OCI-M2 (cell line): ENCODE data around the gene SLC38A6.

Experiments used
- DNase-seq: peaks from one replicate; lab custom pipeline; 2025; ENCODE audit not compliant: unreplicated experiment; lab: John Stamatoyannopoulos, UW

SLC38A6 gene

DNA sequence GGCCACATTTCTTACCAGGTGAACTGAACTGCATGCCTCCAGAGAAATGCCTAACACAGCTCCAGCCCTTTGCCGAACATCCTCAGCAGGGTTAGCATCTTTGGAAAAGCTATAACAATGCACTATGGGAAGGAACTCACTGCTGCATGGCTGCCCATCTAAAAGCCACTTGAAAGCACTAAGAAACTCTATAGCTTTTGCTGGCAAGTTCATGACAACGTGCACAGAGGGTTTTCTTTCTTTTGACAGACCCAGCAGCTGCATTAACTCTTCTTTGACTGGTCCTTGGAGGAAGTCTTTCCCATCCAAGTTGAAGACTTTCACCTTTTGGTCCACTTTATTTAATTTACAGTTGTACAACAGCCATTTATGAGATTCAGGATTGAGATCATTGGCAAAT, 5.5 kb upstream of the SLC38A6 start:
- DNase-seq = no peak

DNA sequence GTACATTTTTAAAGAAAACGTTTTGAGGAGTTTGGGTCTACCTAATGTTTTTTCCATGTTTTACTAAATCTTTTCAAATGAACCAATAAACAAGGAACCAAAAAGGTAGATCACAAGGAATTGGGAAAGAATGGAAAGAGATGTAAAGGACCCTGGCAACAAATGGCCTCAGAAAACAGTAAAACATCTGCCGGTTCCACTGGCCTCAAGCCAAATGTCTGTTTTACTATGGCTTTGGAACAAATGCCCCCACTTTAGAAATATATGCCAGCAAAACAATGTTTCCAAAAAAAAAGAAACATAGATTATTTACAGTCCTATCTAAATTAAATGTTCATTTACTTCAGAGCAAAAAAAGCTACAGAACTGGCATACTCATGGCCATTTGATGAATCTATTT, 3.2 kb upstream of the SLC38A6 start:
- no peak for DNase-seq

DNA sequence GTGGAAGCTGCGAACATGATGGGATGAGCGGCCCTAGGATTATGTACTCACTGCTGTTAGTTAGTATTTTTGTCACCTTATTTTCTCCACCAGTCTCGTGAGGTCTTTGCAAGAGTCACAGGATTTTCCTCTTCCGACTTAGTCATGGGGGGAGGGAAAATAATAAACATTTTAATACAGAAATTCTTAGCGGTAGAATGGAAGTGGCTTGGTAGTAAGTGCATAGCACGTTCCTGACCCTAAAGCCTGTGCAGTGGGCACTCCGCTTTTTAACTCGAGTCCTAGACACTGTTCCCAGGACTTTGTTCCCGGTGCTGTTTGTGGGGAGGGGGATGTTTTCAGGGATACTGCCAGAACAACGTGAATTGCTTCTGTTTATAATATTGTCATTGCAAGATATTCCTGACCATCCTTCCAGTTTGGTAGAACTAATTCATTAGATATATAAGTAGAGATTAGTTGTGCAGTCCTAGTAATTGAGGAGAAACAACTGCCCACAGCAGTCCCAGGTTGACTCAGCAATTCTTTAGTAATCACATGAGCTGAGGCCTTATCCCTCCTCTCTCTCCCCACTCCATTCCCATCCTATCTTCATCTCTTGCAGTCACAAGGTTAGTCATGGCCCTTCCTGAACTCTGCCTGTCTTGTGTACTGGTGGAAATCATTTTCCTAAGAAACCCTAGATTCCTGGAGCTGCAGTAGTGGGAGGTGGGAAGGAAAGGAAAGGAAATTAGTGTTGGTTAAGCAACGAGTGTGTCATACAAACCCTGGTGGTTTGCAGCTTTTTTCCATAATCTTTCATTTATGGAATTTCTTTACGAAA, 799 bp downstream of the SLC38A6 start:
- no peak for DNase-seq

DNA sequence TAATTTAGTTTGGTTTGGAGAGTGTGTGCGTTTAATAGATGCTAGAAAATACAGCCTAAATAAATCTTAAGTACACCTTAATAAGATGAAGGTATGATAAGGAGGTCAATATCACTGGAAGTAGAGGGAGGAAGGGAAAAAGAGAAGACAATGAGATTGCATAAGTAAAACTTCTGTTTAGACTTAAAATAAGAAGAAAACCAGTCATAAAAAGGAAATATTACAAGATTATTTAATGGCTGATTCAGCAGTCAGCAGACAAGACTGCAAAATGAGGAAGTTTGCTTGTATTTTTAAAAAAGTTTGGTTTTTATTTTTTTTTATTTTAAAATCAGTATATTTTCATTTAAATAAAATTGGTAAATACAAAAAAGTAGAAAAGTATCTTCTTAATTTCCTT, 3.2 kb downstream of the SLC38A6 start:
- DNase-seq = no peak

DNA sequence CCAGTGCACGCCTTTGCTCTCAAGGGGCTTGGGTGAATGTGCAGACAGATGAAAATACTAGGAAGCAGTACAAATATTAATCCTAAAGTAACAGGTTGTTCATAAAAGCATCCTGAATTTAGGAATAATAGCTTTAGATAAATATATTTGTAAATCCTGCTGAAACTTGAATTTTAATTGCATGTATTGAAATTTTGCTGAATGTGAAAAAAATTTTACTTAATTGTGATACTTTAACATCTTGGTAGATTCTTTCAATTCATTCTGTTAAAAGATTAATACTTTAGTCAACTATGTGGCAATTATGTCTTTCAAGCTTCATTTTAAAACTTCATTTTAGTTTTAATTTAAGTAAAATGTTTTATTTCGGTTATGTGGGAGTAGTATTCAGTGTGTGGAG, 5.5 kb downstream of the SLC38A6 start:
- no peak for DNase-seq

DNA sequence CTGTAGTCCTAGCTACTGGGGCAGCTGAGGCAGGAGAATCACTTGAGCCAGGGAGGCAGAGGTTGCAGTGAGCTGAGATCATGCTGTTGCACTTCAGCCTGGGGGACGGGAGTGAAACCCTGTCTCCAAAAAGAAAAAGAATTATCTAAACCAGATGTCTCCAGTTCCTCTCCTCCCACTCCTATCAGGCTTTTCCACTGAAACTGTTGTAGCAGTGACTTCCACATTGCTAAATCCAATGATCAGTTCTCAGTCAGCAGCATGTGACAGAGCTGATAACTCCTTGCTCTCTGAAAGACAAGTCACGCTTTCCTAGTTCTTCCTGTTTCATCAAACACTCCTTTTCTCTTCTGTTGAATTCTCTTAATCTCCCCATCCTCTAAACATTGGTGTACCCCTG, 8.6 kb downstream of the SLC38A6 start:
- DNase-seq = peak; percentile 91

DNA sequence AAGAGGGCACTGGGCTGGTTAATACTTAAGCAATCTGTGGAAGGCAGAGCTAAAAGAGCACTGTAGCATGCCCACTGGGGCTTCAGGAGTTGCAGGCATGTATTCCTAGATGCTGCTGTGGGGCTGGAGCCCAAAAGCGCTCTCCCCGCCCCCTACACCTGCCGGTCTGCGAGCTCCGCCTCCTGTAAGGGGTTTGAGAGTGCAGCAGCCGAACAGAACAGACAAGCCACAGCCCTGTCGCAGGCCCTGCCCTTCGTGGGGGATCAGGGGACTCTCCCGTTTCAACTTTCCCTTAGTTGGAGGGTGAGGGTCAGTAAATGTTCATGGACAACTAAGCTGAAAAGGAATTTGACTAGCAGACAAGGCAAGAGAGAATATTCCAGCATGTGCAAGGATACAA, 17.6 kb downstream of the SLC38A6 start:
- no peak for DNase-seq

DNA sequence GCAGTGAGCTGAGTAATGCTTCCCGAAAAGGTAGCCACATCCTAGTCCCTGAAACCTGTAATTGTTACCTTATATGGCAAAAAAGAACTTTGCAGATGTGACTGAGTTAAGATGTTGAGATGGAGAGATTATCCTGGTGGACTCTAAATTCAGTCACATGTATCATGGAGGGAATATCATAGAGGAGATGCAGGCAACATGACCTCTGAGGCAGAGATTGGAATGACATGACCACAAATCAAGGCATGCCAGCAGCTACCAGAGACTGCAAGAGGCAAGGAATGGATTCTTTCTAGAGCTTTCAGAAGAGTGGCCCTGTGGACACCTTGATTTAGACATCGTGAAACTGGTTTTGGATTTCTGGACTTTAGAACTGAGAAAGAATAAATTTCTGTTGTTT, 18.5 kb downstream of the SLC38A6 start:
- DNase-seq = no peak

DNA sequence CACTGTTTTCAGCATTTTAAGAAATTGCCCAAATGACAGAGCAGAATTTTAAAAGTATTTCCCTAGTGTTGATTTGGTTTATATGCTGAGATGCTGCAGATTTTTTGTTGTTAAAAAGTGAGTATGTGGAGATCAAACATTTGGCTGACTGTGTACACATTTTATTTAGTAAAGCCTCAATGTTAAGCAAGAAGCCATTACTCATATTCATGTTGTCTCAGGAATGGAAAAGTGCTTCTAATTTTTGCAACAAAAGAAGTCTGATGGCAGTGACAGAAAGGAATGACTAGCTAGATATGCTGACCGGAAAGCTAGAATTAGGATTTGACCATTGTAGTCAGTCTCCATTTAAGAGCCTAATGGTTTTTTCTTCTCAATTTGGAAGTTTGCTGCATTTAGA, 22.5 kb downstream of the SLC38A6 start:
- DNase-seq = no peak

DNA sequence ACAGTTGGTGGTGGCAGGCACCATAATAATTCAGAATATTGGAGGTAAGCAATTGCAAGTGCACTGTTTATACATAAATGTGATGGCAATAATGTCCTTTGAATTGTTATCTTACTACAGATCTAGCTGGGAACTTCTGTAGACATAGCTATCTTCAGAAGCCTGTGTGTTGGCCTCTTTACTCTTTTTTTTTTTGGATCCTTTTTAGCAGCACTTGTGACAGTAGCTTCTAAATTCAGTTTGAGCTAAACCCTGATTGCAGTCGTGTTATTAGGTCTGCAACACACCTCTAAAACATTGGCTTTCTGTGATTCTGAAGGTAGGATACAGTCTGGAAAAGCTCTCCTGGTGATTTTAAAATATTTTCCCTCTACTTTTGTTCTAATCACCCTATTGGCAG, 38.5 kb downstream of the SLC38A6 start:
- DNase-seq = no peak

DNA sequence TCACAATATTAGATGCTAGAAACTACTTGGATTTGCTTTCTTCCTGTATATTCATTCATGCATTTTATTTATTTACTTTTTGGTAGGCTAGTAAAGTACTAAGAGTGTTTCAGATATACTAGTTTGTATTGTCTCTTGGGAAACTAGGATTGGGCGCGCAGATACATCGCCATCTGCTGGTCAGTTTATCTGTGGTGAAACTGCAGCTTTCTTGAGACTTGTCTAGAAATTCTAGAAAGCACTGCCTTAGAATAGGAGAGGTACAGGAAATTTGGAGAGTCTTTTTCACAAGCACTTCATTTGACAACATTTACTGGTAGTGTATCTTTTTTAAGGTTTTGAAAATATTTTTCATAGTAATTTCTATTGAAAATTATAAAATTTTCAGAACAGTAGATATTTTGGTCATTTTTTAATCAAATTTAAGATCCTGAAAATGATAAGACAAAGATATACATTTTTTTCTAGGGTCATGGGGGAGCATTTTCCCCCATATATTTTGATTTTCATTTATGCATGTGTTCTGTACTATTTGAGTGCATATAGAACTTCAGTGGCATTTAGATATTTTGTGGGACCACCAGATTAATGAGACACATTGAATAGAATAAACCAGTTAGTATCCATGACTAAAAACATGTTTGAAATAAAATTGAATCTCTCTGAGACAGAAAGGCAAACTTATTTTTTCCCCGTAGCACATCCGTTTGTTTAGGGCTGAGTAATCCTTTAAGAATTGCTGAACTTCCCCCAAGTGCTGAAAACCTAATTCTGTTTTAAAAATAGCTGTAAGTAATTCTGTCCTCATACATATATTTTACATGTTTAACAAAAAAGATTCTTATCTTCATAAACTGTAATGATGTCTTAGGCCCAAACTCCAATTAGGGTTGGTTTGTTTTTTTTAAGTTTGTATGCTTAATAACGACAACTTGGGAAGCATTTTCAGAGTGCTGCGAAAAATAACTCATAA, 44.5 kb downstream of the SLC38A6 start:
- peak; percentile 21 for DNase-seq

DNA sequence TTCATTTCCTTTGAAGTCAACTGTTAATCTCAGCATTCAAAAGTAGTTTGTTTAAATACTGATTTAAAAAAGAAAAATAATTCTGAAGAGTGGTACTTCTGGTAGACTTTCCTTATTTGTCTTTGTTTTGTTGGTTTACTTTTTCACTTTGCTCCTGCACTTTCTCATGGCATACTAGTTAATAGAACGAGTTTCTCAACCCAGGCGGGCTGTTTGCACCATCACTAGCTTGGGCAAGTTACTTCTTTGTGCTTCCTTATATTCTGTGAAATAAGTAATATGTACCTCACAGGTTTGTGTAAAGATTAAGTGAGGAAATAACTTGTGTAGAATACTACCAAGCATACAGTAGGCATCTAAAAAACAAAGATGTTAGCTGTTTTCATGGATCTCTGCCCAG, 45.5 kb downstream of the SLC38A6 start:
- no peak for DNase-seq

DNA sequence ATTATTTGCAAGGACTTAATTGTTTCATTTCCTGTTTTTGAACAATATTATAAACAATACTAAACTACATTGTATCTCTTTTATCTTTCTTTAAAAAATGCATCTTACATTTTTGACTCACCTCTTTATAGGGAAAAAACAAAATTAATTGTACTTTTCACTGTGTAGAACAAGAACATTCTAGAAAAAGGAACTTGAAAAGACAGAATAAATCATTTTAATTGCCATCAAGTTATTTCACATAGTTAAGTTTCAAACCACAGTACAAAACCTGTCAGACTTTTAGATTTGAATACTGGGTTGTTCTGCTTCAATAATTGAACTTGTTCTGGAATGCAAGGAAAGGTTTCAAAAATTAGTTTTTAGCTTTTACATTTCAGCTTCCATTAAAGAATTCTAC, 50.0 kb downstream of the SLC38A6 start:
- DNase-seq = no peak

DNA sequence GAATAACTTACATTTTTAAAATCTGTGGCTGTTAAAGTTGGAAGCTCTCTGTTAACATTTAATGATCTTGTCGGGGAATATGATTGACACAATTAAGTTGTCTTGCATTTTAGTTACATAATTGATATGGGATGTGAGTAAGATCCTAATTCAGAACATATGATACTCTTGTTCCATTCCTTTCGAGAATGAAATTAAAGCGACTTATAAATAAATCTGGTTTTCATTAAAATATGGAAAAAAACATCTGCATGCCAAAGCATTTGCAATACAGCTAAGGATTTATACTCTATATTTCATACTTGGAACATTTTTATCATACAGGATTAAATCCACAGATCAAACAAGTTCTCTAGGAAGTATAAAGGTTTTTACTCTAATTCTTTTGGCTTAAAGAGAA, 52.0 kb downstream of the SLC38A6 start:
- DNase-seq = no peak

DNA sequence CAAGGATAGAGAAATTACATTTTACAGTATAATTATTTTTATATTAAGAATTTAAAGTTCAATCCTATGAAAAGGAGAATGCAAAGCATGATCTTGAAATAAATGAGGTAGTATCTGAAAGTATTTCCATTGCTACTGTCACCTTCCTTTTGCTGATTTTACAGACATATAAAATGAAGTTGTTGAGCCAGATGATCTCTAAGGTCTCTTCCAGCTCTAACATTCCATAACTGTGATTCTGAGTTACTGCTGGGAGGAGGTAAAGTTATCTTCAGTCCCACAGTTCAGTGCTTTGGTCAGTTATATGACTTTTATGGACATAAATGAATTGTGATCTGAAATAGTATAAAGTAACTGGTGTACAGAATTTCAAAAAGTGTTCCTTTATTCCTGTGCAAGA, 52.8 kb downstream of the SLC38A6 start:
- DNase-seq = no peak

DNA sequence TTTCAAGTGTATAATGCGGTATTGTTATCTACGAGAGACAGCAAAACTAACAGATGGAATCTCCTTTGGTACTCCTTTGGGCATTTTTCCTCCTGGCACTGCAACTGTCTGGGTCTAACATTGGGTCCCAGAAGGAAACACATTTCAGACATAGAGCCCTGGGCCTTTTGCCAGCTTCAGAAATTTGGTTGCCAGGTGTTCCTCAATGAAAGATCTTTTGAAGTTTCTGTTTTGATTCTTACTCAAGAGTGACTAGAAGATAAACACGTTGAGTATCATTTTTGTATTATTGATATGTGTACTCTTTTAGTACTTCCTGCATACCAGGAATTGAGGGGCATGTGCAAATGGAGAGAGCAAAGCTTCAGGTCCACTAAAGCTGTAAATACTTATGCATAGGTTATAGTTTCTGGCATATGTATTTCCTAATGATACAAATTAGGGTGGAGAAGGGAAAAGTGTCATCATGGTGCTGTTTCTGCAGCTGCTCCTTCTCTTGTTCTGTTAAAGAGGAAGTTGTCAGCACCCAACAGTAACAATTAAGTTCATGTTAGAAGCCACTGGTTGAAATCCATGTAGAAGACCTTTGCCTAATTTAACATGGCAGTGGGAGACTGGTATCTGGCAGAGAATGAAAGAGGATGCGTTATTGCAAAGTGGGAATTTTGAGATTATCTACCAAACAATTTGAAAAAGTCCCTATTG, 53.5 kb downstream of the SLC38A6 start:
- no peak for DNase-seq

DNA sequence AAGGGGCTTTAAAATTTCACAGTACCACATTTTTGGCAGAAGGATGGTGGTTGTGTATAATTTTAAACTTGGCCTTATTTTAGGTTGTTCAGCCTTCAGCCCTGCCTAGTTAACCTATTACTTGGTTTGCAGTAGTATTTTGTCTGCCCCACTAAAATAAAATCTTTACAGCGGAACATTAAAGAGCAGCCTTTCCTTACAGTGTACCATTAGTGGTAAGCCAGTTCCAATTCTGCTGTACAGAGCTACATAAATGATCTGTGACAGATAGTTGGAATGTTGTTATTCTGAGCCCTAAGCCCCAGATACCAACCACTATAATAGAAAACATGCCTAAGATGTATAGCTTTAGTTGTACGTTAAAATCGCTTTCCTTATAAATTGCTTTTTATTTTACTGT, 56.2 kb downstream of the SLC38A6 start:
- no peak for DNase-seq

DNA sequence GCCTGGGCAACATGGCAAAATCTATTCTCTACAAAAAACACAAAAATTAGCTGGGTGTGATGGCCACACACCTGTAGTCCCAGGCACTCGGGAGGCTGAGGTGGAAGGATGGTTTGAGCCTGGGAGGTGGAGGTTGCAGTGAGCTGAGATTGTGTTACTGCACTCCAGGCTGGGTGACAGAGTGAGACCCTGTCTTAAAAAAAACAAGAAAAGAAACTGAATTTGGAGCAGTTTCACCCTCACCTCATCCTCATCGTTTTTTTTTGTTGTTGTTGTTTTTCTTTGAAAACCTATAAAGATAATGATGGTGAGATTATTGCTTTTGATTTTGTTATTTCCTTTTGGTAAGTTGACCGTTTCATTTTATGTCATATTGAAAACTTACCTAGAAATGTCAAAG, 60.7 kb downstream of the SLC38A6 start:
- no peak for DNase-seq

DNA sequence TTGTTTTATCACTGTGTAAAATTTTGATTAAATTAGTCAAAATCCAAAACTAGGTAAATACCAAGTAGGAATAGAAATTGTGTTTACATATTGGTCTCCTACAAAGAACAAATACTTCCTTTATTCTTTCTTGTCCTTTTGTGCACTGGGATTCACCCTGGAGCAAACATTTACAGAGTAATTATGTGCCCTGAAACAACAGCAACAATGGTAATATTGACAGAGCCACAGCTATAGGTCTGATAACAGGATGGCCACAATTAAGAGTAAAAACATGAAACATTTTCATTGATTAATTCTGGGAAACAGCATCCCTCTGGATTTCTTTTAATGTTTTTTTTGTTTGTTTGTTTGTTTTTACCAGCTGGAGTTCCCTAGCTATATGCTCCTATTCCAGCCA, 61.2 kb downstream of the SLC38A6 start:
- no peak for DNase-seq

DNA sequence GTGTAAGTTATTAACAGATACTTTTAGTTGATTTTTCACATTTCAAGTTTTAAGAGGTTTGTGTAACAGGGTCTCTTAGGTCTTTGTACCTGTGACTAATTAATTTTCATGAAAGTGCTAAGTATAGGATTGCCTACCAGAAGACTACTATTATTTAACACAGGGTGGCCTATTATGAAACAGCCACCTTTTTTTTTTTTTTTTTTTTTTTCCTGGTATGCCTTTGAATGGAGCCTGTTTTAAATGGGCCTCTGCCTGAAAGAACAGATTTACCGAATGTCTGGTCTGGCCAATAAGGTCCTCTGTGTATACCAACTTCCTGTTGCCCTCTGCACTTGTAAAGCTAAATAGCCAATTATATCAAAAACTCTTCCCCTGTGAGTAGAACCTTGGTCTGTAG, 62.5 kb downstream of the SLC38A6 start:
- DNase-seq = no peak

DNA sequence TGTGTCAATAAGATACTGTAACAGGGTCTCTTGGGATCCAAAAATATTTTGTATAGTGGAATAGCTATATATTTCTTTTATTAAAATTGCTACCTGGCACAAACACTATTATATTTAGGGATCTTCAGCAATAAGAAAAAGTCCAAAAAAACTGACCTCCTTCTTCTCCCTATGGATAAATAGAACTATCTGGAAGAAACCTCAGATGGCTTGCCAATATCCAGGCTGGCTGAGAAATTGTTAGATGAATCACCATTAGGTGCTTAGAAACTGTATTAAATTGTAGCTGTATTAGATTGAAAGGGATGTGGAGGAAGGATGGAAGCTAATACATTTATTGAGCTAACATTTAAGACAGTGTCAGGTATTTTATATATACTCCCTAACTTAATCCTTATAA, 66.0 kb downstream of the SLC38A6 start:
- DNase-seq = no peak

DNA sequence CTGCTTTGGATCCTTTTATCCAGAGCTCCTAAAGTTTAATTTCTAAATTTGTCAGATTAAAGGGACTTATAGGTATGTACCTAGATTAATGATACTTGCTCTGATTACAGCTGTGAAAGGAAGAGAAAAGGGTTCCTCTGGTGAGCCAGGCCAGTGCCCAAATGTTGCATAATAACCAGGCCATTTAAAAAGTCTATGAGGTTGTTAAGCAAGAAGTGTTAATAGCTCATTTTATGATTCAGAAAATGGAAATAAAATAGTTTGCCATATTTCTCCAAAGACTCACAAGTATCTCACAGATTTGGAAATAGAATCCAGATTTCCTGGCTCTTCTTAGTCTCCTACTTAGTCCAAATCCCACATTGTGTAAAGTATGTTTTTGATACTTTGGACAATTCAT, 67.6 kb downstream of the SLC38A6 start:
- DNase-seq = no peak
